Measurements from ENCODE around the gene CASP2. TPM values are rescaled to one million over a fixed set of nuclear protein-coding genes. Genes with fewer than 3 reads are reported as not detected.
A peak's percentile ranks its signal among the peaks of the same experiment; 100 is the strongest.
"Not testable (repeated sequence)": the region's sequence is repeated elsewhere in the genome, so short reads cannot be mapped to it uniquely, and the experiment has no call there.

Gene CASP2
- total RNA-seq, 1 donor from 2014 or later: 110 TPM

GRCh38 chr7:143289888-143290287, 1.7 kb downstream of the CASP2 start:
- H3K27me3 Mint-ChIP-seq, H3K9me3 Mint-ChIP-seq, DNase-seq: not testable (repeated sequence)
- H3K4me1 Mint-ChIP-seq: peaks cover 51% of the 10 kb centered on the region
- H3K4me3 Mint-ChIP-seq: peak overlapping the region; percentile 97
- H3K27ac Mint-ChIP-seq: peak overlapping the region; percentile 95
- intact Hi-C loops (cut with micrococcal nuclease): loop anchor here (1.0 to 2.0 kb wide), 3 partner anchors 15 to 481 kb away; no protein-coding TSS in a partner anchor
- H3K36me3 Mint-ChIP-seq (ENCODE audit: low read depth): peaks cover 57% of the 10 kb centered on the region

- Mint-ChIP-seq H3K9me3 (peaks cover 8% of the 10 kb centered on the region), H3K36me3 (ENCODE audit: low read depth) (peaks cover 61% of the 10 kb centered on the region), H3K4me3 (peak overlapping the region; percentile 97), H3K4me1 (peaks cover 54% of the 10 kb centered on the region), H3K27me3 (no peaks in the 10 kb centered on the region), H3K27ac (peak overlapping the region; percentile 95)
- no peak for DNase-seq
- intact Hi-C loops (cut with micrococcal nuclease): loop anchor here (2.0 kb wide), 1 partner anchor 15 kb away; no protein-coding TSS in a partner anchor
Measured at GRCh38 chr7:143290293-143290692, 2.1 kb downstream of the CASP2 start.

- Mint-ChIP-seq H3K27ac (no peak overlapping the region), H3K36me3 (ENCODE audit: low read depth) (peaks cover 78% of the 10 kb centered on the region), H3K4me3 (no peak overlapping the region), H3K9me3 (peaks cover 1% of the 10 kb centered on the region), H3K4me1 (peaks cover 65% of the 10 kb centered on the region), H3K27me3 (no peaks in the 10 kb centered on the region)
- DNase-seq: no peak
- intact Hi-C loops (cut with micrococcal nuclease): no loop called here
Measured at GRCh38 chr7:143292876-143293275, 4.7 kb downstream of the CASP2 start.

GRCh38 chr7:143295870-143296269, 7.7 kb downstream of the CASP2 start:
- H3K4me3 Mint-ChIP-seq: peak overlapping the region; percentile 22
- H3K27ac Mint-ChIP-seq: peak overlapping the region; percentile 50
- intact Hi-C loops (cut with micrococcal nuclease): no loop called here
- H3K27me3 Mint-ChIP-seq: no peaks in the 10 kb centered on the region
- no peaks in the 10 kb centered on the region for H3K9me3 Mint-ChIP-seq
- no peak for DNase-seq
- H3K4me1 Mint-ChIP-seq: peaks cover 68% of the 10 kb centered on the region
- peaks cover 88% of the 10 kb centered on the region for H3K36me3 Mint-ChIP-seq (ENCODE audit: low read depth)

- H3K4me1 Mint-ChIP-seq: peaks cover 66% of the 10 kb centered on the region
- DNase-seq: no peak
- no peaks in the 10 kb centered on the region for H3K27me3 Mint-ChIP-seq
- intact Hi-C loops (cut with micrococcal nuclease): no loop called here
- peaks cover 88% of the 10 kb centered on the region for H3K36me3 Mint-ChIP-seq (ENCODE audit: low read depth)
- no peak overlapping the region for H3K27ac Mint-ChIP-seq
- no peak overlapping the region for H3K4me3 Mint-ChIP-seq
- no peaks in the 10 kb centered on the region for H3K9me3 Mint-ChIP-seq
Measured at GRCh38 chr7:143296686-143297085, 8.5 kb downstream of the CASP2 start.

GRCh38 chr7:143299346-143299745, 11.2 kb downstream of the CASP2 start:
- no peaks in the 10 kb centered on the region for H3K27me3 Mint-ChIP-seq
- H3K27ac Mint-ChIP-seq: no peak overlapping the region
- peaks cover 89% of the 10 kb centered on the region for H3K36me3 Mint-ChIP-seq (ENCODE audit: low read depth)
- H3K9me3 Mint-ChIP-seq: no peaks in the 10 kb centered on the region
- peaks cover 65% of the 10 kb centered on the region for H3K4me1 Mint-ChIP-seq
- intact Hi-C loops (cut with micrococcal nuclease): no loop called here
- H3K4me3 Mint-ChIP-seq: no peak overlapping the region
- no peak for DNase-seq

- H3K9me3 Mint-ChIP-seq: no peaks in the 10 kb centered on the region
- no peak overlapping the region for H3K4me3 Mint-ChIP-seq
- intact Hi-C loops (cut with micrococcal nuclease): loop anchor here (1.0 to 10.0 kb wide), 4 partner anchors 35 to 295 kb away; no protein-coding TSS in a partner anchor
- peaks cover 89% of the 10 kb centered on the region for H3K36me3 Mint-ChIP-seq (ENCODE audit: low read depth)
- peaks cover 65% of the 10 kb centered on the region for H3K4me1 Mint-ChIP-seq
- peak; percentile 90 for DNase-seq
- no peaks in the 10 kb centered on the region for H3K27me3 Mint-ChIP-seq
- no peak overlapping the region for H3K27ac Mint-ChIP-seq
Measured at GRCh38 chr7:143299840-143300239, 11.7 kb downstream of the CASP2 start.

GRCh38 chr7:143300959-143301935, 13.1 kb downstream of the CASP2 start:
- Mint-ChIP-seq H3K9me3 (no peaks in the 10 kb centered on the region), H3K27ac (no peak overlapping the region), H3K4me3 (no peak overlapping the region), H3K27me3 (no peaks in the 10 kb centered on the region), H3K4me1 (peaks cover 62% of the 10 kb centered on the region), H3K36me3 (ENCODE audit: low read depth) (peaks cover 87% of the 10 kb centered on the region)
- intact Hi-C loops (cut with micrococcal nuclease): loop anchor here (1.0 to 10.0 kb wide), 4 partner anchors 36 to 296 kb away; no protein-coding TSS in a partner anchor
- DNase-seq: no peak

- Mint-ChIP-seq H3K9me3 (no peaks in the 10 kb centered on the region), H3K4me3 (no peak overlapping the region), H3K27me3 (no peaks in the 10 kb centered on the region), H3K4me1 (peaks cover 67% of the 10 kb centered on the region), H3K36me3 (ENCODE audit: low read depth) (peaks cover 92% of the 10 kb centered on the region), H3K27ac (no peak overlapping the region)
- intact Hi-C loops (cut with micrococcal nuclease): loop anchor here (2.0 to 10.0 kb wide), 3 partner anchors 13 to 299 kb away; no protein-coding TSS in a partner anchor
- DNase-seq: no peak
Measured at GRCh38 chr7:143303733-143304132, 15.6 kb downstream of the CASP2 start.

- Mint-ChIP-seq H3K36me3 (ENCODE audit: low read depth) (peaks cover 91% of the 10 kb centered on the region), H3K4me3 (no peak overlapping the region), H3K9me3 (no peaks in the 10 kb centered on the region), H3K4me1 (peaks cover 64% of the 10 kb centered on the region), H3K27me3 (no peaks in the 10 kb centered on the region), H3K27ac (peak overlapping the region; percentile 38)
- DNase-seq: no peak
- intact Hi-C loops (cut with micrococcal nuclease): loop anchor here (1.0 to 10.0 kb wide), 4 partner anchors 14 to 300 kb away; no protein-coding TSS in a partner anchor
Measured at GRCh38 chr7:143304938-143305337, 16.8 kb downstream of the CASP2 start.

GRCh38 chr7:143305423-143306070, 17.4 kb downstream of the CASP2 start:
- Mint-ChIP-seq H3K9me3 (no peaks in the 10 kb centered on the region), H3K36me3 (ENCODE audit: low read depth) (peaks cover 90% of the 10 kb centered on the region), H3K4me3 (no peak overlapping the region), H3K27me3 (no peaks in the 10 kb centered on the region), H3K4me1 (peaks cover 64% of the 10 kb centered on the region), H3K27ac (peak overlapping the region; percentile 39)
- intact Hi-C loops (cut with micrococcal nuclease): loop anchor here (1.0 to 10.0 kb wide), 3 partner anchors 15 to 301 kb away; no protein-coding TSS in a partner anchor
- peak; percentile 90 for DNase-seq

GRCh38 chr7:143308632-143309031, 20.5 kb downstream of the CASP2 start:
- Mint-ChIP-seq H3K36me3 (ENCODE audit: low read depth) (peaks cover 74% of the 10 kb centered on the region), H3K27ac (peak overlapping the region; percentile 34), H3K27me3 (no peaks in the 10 kb centered on the region), H3K4me1 (peaks cover 63% of the 10 kb centered on the region), H3K4me3 (no peak overlapping the region), H3K9me3 (peaks cover 1% of the 10 kb centered on the region)
- no peak for DNase-seq
- intact Hi-C loops (cut with micrococcal nuclease): loop anchor here (10.0 kb wide), 1 partner anchor 304 kb away; no protein-coding TSS in a partner anchor

- intact Hi-C loops (cut with micrococcal nuclease): no loop called here
- H3K4me3 Mint-ChIP-seq: no peak overlapping the region
- H3K27ac Mint-ChIP-seq: no peak overlapping the region
- H3K36me3 Mint-ChIP-seq (ENCODE audit: low read depth): peaks cover 28% of the 10 kb centered on the region
- H3K4me1 Mint-ChIP-seq: peaks cover 39% of the 10 kb centered on the region
- no peak for DNase-seq
- peaks cover 7% of the 10 kb centered on the region for H3K9me3 Mint-ChIP-seq
- H3K27me3 Mint-ChIP-seq: peaks cover 6% of the 10 kb centered on the region
Measured at GRCh38 chr7:143314127-143314526, 26.0 kb downstream of the CASP2 start.
